AG10803 (cell line): ENCODE results near the gene MYCBPAP.

Experiments
- DNase-seq: peaks from one replicate; pipeline ENCODE4 v3.0.0; 2010; ENCODE audit warnings: low read depth
- H3K4me3 ChIP-seq: 2 replicates; pipeline ENCODE4 v1.5.1; 2011; ENCODE audit warnings: mild to moderate bottlenecking, low read length, control low read depth
- CTCF ChIP-seq: conservative IDR thresholded peaks from 2 replicates; pipeline ENCODE4 v1.5.1; 2011; ENCODE audit warnings: mild to moderate bottlenecking, low read length, control low read depth, inconsistent platforms

Gene MYCBPAP, protein sequence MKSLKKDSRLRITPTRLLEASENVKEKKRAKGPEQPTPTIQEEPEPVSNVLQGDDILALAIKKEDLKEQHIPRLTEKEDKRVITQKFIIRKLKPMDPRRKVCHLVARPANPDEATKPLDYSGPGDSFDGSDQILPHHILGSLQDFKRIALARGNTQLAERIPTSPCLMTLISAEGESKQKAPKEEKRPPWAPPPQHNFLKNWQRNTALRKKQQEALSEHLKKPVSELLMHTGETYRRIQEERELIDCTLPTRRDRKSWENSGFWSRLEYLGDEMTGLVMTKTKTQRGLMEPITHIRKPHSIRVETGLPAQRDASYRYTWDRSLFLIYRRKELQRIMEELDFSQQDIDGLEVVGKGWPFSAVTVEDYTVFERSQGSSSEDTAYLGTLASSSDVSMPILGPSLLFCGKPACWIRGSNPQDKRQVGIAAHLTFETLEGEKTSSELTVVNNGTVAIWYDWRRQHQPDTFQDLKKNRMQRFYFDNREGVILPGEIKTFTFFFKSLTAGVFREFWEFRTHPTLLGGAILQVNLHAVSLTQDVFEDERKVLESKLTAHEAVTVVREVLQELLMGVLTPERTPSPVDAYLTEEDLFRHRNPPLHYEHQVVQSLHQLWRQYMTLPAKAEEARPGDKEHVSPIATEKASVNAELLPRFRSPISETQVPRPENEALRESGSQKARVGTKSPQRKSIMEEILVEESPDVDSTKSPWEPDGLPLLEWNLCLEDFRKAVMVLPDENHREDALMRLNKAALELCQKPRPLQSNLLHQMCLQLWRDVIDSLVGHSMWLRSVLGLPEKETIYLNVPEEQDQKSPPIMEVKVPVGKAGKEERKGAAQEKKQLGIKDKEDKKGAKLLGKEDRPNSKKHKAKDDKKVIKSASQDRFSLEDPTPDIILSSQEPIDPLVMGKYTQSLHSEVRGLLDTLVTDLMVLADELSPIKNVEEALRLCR

GRCh38 chr17:50507871-50508572, at the start of gene MYCBPAP:
Gene MYCBPAP, plus strand, starts transcription at chr17:50508439. Its CDS starts 236 bp downstream, at chr17:50508675.
- peak; percentile 73 for DNase-seq
- H3K4me3 ChIP-seq = peak within 1 kb of the TSS; percentile 61
- 0 out of 2 replicates have a peak, but pooled peaks have one; percentile 9 for TF ChIP-seq CTCF

GRCh38 chr17:50458701-50459676, 49.2 kb upstream of the MYCBPAP start:
- DNase-seq = peak; percentile 17
- TF ChIP-seq CTCF = no peak
- no peak overlapping the region for H3K4me3 ChIP-seq

GRCh38 chr17:50459756-50460155, 48.5 kb upstream of the MYCBPAP start:
- no peak overlapping the region for H3K4me3 ChIP-seq
- no peak for DNase-seq

DNA sequence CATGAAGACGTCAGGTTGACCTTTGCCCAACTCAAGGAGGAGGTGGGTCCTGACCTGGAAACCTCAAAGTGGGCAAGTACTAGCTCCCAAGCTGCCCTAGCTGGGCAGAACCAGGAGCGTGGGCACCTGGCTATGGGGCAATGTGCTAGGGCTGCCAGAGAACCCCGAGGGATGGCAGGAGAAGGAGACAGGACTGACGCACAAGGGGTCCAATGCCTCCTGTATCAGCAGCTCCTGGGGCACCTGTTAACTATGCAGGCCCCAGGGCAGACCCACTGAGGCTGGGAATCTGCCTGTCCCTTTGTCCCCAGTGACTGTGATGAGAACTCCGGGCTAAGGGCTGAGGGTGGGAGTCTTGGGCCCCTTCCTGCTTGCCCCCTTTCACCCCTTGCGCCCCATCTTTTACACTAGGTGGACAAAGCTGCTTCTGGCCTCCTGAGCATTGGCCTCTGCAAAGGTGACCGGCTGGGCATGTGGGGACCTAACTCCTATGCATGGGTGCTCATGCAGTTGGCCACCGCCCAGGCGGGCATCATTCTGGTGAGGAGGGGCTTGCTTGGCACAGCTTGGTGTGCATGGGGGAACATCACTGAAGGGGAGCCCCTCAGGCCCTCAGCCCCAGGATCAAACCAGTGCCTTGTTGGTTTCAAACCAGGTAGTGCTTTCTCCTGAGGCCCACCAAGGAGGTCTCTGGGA, 47.3 kb upstream of the MYCBPAP start:
- TF ChIP-seq CTCF = no peak
- no peak overlapping the region for H3K4me3 ChIP-seq

More at GRCh38 chr17:50459756-50460155, 48.5 kb upstream of the MYCBPAP start:
- TF ChIP-seq CTCF = no peak

DNA sequence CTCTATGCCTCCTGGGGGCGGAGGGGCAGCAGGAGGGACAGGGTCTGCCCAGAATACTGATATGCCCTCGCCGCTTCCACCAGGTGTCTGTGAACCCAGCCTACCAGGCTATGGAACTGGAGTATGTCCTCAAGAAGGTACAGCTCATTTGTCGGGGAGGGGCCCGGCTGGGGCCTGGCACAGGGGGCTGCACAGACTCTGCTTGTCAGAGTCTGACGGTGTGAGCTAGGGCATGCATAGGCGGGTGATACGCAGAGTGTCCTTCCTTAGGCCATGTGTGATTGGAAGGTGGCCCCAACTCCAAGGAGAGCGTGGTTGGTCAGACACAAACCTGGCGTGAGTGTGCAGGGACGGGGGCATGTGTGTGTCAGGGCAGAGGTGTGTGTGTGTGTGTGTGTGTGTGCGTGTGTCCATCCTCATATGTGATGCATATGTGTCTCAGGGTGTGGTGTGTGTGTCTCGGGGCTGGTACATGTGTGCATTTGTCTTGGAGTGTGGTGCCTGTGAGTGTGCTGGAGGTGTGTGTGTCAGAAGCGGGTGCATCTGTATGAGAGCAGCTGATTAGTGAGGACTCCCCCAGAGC, 46.6 kb upstream of the MYCBPAP start:
- no peak for DNase-seq
- H3K4me3 ChIP-seq = no peak overlapping the region
- no peak for TF ChIP-seq CTCF

More for the DNA sequence above, 47.3 kb upstream of the MYCBPAP start:
- DNase-seq = no peak
